SJCRH30 (cell line): ENCODE data around the gene ADCY5. TPM values are rescaled to one million over a fixed set of nuclear protein-coding genes. Genes with fewer than 3 reads are reported as not detected.

Source experiments
- DNase-seq, 2 experiments: peaks; one replicate each; pipeline ENCODE4 v3.0.0-alpha.2; 2015 to 2020
- H3K27ac ChIP-seq: fragments of 250-450 bp; sonication (Bioruptor Pico); 2 replicates; pipeline ENCODE4 v1.5.1; 2020; ENCODE audit warnings: mild to moderate bottlenecking, moderate library complexity
- H3K27me3 ChIP-seq: fragments of 250-450 bp; sonication (Bioruptor Pico); 2 replicates; pipeline ENCODE4 v1.5.1; 2020; ENCODE audit warnings: mild to moderate bottlenecking, moderate library complexity
- H3K36me3 ChIP-seq: fragments of 250-450 bp; sonication (Bioruptor Pico); 2 replicates; pipeline ENCODE4 v1.5.1; 2020; ENCODE audit warnings: mild to moderate bottlenecking, moderate library complexity
- H3K4me1 ChIP-seq: fragments of 250-450 bp; sonication (Bioruptor Pico); 2 replicates; pipeline ENCODE4 v1.5.1; 2020; ENCODE audit warnings: mild to moderate bottlenecking, moderate library complexity
- H3K4me3 ChIP-seq: fragments of 250-450 bp; sonication (Bioruptor Pico); 2 replicates; pipeline ENCODE4 v1.5.1; 2020; ENCODE audit warnings: mild to moderate bottlenecking, moderate library complexity
- H3K9me3 ChIP-seq: fragments of 250-450 bp; sonication (Bioruptor Pico); replicated peaks from 2 replicates; pipeline ENCODE4 v1.5.1; 2020; ENCODE audit warnings: mild to moderate bottlenecking, moderate library complexity
- total RNA-seq: library from RNA; depleted of rRNA; stranded (reverse); fragments of >200 nt; shearing (Covaris generic); gene quantifications from 2 replicates; pipeline ENCODE4 v1.2.3, GENCODE V29; 2014

The ADCY5 gene
- total RNA-seq, 1 experiment from 2014 or later = 0.75 TPM

GRCh38 chr3:123371859-123372685 lies 76.8 kb downstream of the ADCY5 start:
- H3K27me3 ChIP-seq = no peaks in the 10 kb centered on the region
- no peaks in the 10 kb centered on the region for H3K4me1 ChIP-seq

GRCh38 chr3:123371426-123371825 lies 77.5 kb downstream of the ADCY5 start:
- Histone ChIP-seq H3K27me3 (no peaks in the 10 kb centered on the region), H3K9me3 (no peaks in the 10 kb centered on the region), H3K27ac (no peak overlapping the region), H3K4me3 (no peak overlapping the region), H3K4me1 (no peaks in the 10 kb centered on the region), H3K36me3 (no peaks in the 10 kb centered on the region)
- no peak for DNase-seq

More at GRCh38 chr3:123371859-123372685, 76.8 kb downstream of the ADCY5 start:
- no peaks in the 10 kb centered on the region for H3K9me3 ChIP-seq
- no peaks in the 10 kb centered on the region for H3K36me3 ChIP-seq
- no peak overlapping the region for H3K4me3 ChIP-seq
- no peak overlapping the region for H3K27ac ChIP-seq
- DNase-seq = no peak

GRCh38 chr3:123370819-123371218 lies 78.1 kb downstream of the ADCY5 start:
- Histone ChIP-seq H3K27me3 (no peaks in the 10 kb centered on the region), H3K4me3 (no peak overlapping the region), H3K36me3 (no peaks in the 10 kb centered on the region), H3K27ac (no peak overlapping the region), H3K4me1 (no peaks in the 10 kb centered on the region), H3K9me3 (no peaks in the 10 kb centered on the region)
- DNase-seq = no peak

GRCh38 chr3:123369085-123369484 lies 79.8 kb downstream of the ADCY5 start:
- DNase-seq = no peak
- H3K4me3 ChIP-seq = no peak overlapping the region
- H3K9me3 ChIP-seq = no peaks in the 10 kb centered on the region
- no peaks in the 10 kb centered on the region for H3K27me3 ChIP-seq
- H3K27ac ChIP-seq = no peak overlapping the region
- no peaks in the 10 kb centered on the region for H3K36me3 ChIP-seq
- H3K4me1 ChIP-seq = no peaks in the 10 kb centered on the region

- Histone ChIP-seq H3K27ac (no peak overlapping the region), H3K27me3 (no peaks in the 10 kb centered on the region), H3K4me3 (no peak overlapping the region), H3K36me3 (no peaks in the 10 kb centered on the region), H3K9me3 (no peaks in the 10 kb centered on the region), H3K4me1 (no peaks in the 10 kb centered on the region)
- DNase-seq = no peak
Measured at GRCh38 chr3:123367467-123368154, 81.3 kb downstream of the ADCY5 start.

- Histone ChIP-seq H3K9me3 (no peaks in the 10 kb centered on the region), H3K4me3 (no peak overlapping the region), H3K27me3 (no peaks in the 10 kb centered on the region; the same call in 1 of the 2 replicates), H3K4me1 (no peaks in the 10 kb centered on the region), H3K27ac (no peak overlapping the region), H3K36me3 (no peaks in the 10 kb centered on the region)
- DNase-seq = peak in 1 of 2 experiments; percentile 25
Measured at GRCh38 chr3:123365450-123366143, 83.3 kb downstream of the ADCY5 start.

GRCh38 chr3:123361071-123361470 lies 87.8 kb downstream of the ADCY5 start:
- Histone ChIP-seq H3K4me3 (no peak overlapping the region), H3K9me3 (no peaks in the 10 kb centered on the region), H3K27ac (no peak overlapping the region), H3K4me1 (no peaks in the 10 kb centered on the region), H3K27me3 (no peaks in the 10 kb centered on the region; the same call in 1 of the 2 replicates), H3K36me3 (no peaks in the 10 kb centered on the region)
- no peak for DNase-seq

GRCh38 chr3:123357275-123357674 lies 91.6 kb downstream of the ADCY5 start:
- no peak overlapping the region for H3K4me3 ChIP-seq
- no peak for DNase-seq
- H3K4me1 ChIP-seq = no peaks in the 10 kb centered on the region
- no peak overlapping the region for H3K27ac ChIP-seq
- no peaks in the 10 kb centered on the region for H3K9me3 ChIP-seq
- no peaks in the 10 kb centered on the region for H3K36me3 ChIP-seq
- H3K27me3 ChIP-seq = no peaks in the 10 kb centered on the region; the same call in 1 of the 2 replicates

- Histone ChIP-seq H3K27ac (no peak overlapping the region), H3K27me3 (peaks cover 5% of the 10 kb centered on the region; the same call in 1 of the 2 replicates), H3K4me3 (no peak overlapping the region), H3K36me3 (no peaks in the 10 kb centered on the region), H3K9me3 (no peaks in the 10 kb centered on the region), H3K4me1 (no peaks in the 10 kb centered on the region)
- no peak for DNase-seq
Measured at GRCh38 chr3:123353850-123354233, 95.0 kb downstream of the ADCY5 start.

GRCh38 chr3:123353227-123353849 lies 95.6 kb downstream of the ADCY5 start:
- no peak for DNase-seq
- peaks cover 5% of the 10 kb centered on the region; the same call in 1 of the 2 replicates for H3K27me3 ChIP-seq
- H3K27ac ChIP-seq = no peak overlapping the region
- no peak overlapping the region for H3K4me3 ChIP-seq
- no peaks in the 10 kb centered on the region for H3K9me3 ChIP-seq
- no peaks in the 10 kb centered on the region for H3K4me1 ChIP-seq
- H3K36me3 ChIP-seq = no peaks in the 10 kb centered on the region

- H3K9me3 ChIP-seq = no peaks in the 10 kb centered on the region
- no peak for DNase-seq
- peaks cover 5% of the 10 kb centered on the region; the same call in 1 of the 2 replicates for H3K27me3 ChIP-seq
Measured at GRCh38 chr3:123352134-123352554, 96.7 kb downstream of the ADCY5 start.

GRCh38 chr3:123351501-123351900 lies 97.4 kb downstream of the ADCY5 start:
- H3K27ac ChIP-seq = no peak overlapping the region
- no peak for DNase-seq
- no peaks in the 10 kb centered on the region for H3K36me3 ChIP-seq
- H3K27me3 ChIP-seq = peaks cover 5% of the 10 kb centered on the region; the same call in 1 of the 2 replicates
- H3K4me3 ChIP-seq = no peak overlapping the region
- H3K9me3 ChIP-seq = no peaks in the 10 kb centered on the region
- H3K4me1 ChIP-seq = no peaks in the 10 kb centered on the region

More at GRCh38 chr3:123352134-123352554, 96.7 kb downstream of the ADCY5 start:
- Histone ChIP-seq H3K4me3 (no peak overlapping the region), H3K36me3 (no peaks in the 10 kb centered on the region), H3K4me1 (no peaks in the 10 kb centered on the region), H3K27ac (no peak overlapping the region)

- no peaks in the 10 kb centered on the region for H3K36me3 ChIP-seq
- no peak overlapping the region for H3K27ac ChIP-seq
- DNase-seq = no peak
- peaks cover 5% of the 10 kb centered on the region; the same call in 1 of the 2 replicates for H3K27me3 ChIP-seq
- no peak overlapping the region for H3K4me3 ChIP-seq
- H3K4me1 ChIP-seq = no peaks in the 10 kb centered on the region
- H3K9me3 ChIP-seq = no peaks in the 10 kb centered on the region
Measured at GRCh38 chr3:123350971-123351370, 97.9 kb downstream of the ADCY5 start.
